Measurements from ENCODE around the gene WDR87. TPM values are rescaled to one million over a fixed set of nuclear protein-coding genes. Genes with fewer than 3 reads are reported as not detected.

WDR87 gene
- total RNA-seq, 1 experiment from 2014 or later: not detected

DNA sequence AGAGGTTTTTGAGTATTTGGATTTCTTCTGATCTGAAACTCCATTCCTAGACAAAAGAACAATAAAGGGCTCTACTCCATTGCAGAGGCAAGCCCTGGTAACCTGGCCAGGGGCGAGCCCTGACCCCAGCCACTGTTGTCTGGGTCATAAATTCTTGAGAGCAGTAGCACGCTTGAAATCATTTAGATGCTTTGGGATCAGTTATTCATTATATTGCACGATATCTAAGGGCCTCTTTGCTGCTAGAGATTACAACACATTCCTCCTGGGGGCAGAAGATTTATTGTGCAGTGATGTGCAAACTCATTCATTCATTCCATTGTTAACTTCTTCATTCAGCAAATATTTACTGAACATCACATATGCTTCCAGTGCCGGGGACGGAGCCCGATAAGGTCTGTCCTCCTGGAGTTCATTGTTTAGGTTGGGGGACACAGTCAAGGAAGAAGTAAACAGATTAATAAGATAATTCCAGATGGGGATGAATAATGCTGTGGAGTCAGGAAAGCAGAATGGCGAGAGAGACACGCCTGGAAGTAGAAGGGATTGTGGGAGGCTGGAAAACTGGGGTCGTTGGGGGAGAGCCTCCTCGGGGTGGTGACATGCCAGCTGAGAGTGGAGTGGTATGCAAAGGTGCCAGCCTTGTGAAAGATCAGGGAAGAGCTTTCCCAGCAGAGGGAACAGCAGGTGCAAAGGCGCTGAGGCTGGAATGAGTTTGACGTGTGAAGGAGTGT, 35.6 kb upstream of the WDR87 start:
- intact Hi-C loops (cut with micrococcal nuclease; ENCODE audit: unreplicated experiment): no loop called here
- Mint-ChIP-seq H3K27me3 (ENCODE audit: unreplicated experiment) (no peaks in the 10 kb centered on the region), H3K4me3 (ENCODE audit: low read depth, unreplicated experiment) (peak overlapping the region; percentile 42), H3K9me3 (ENCODE audit: low read depth, unreplicated experiment) (no peaks in the 10 kb centered on the region), H3K36me3 (ENCODE audit: insufficient read depth, unreplicated experiment) (peaks cover 12% of the 10 kb centered on the region), H3K27ac (ENCODE audit: unreplicated experiment) (peak overlapping the region; percentile 25), H3K4me1 (ENCODE audit: low read depth, unreplicated experiment) (peaks cover 46% of the 10 kb centered on the region)
- no TSS peak for BruUV-seq (replicated peaks)
- CTCF ChIA-PET: interaction anchor here (0.9 kb wide), 1 partner anchor 36 kb away, joined by 4 read pairs; the partner anchor contains the start of gene WDR87
- TF ChIP-seq CTCF (IDR thresholded peaks at IDR 0.05; ENCODE audit: unreplicated experiment): no peak
- DNase-seq: no peak

- no peaks in the 10 kb centered on the region for H3K9me3 Mint-ChIP-seq (ENCODE audit: low read depth, unreplicated experiment)
- H3K36me3 Mint-ChIP-seq (ENCODE audit: insufficient read depth, unreplicated experiment): peaks cover 29% of the 10 kb centered on the region
- no peak for DNase-seq
- BruUV-seq (replicated peaks): no TSS peak
- H3K27ac Mint-ChIP-seq (ENCODE audit: unreplicated experiment): no peak overlapping the region
- TF ChIP-seq CTCF (IDR thresholded peaks at IDR 0.05; ENCODE audit: unreplicated experiment): no peak
- no peak overlapping the region for H3K4me3 Mint-ChIP-seq (ENCODE audit: low read depth, unreplicated experiment)
- intact Hi-C loops (cut with micrococcal nuclease; ENCODE audit: unreplicated experiment): loop anchor here (5.0 kb wide), 1 partner anchor 64 kb away; no protein-coding TSS in a partner anchor
- peaks cover 75% of the 10 kb centered on the region for H3K4me1 Mint-ChIP-seq (ENCODE audit: low read depth, unreplicated experiment)
- no peaks in the 10 kb centered on the region for H3K27me3 Mint-ChIP-seq (ENCODE audit: unreplicated experiment)
- CTCF ChIA-PET: no interaction called here
These were observed 32.0 kb upstream of the WDR87 start for GRCh38 chr19:37938353-37938752.

GRCh38 chr19:37936886-37937285, 30.5 kb upstream of the WDR87 start:
- no peak for DNase-seq
- intact Hi-C loops (cut with micrococcal nuclease; ENCODE audit: unreplicated experiment): loop anchor here (5.0 kb wide), 1 partner anchor 65 kb away; no protein-coding TSS in a partner anchor
- peak overlapping the region; percentile 91 for H3K27ac Mint-ChIP-seq (ENCODE audit: unreplicated experiment)
- peaks cover 71% of the 10 kb centered on the region for H3K4me1 Mint-ChIP-seq (ENCODE audit: low read depth, unreplicated experiment)
- no peaks in the 10 kb centered on the region for H3K27me3 Mint-ChIP-seq (ENCODE audit: unreplicated experiment)
- no peaks in the 10 kb centered on the region for H3K9me3 Mint-ChIP-seq (ENCODE audit: low read depth, unreplicated experiment)
- no peak for TF ChIP-seq CTCF (IDR thresholded peaks at IDR 0.05; ENCODE audit: unreplicated experiment)
- CTCF ChIA-PET: interaction anchor here (0.6 kb wide), 1 partner anchor 176 kb away, joined by 3 read pairs; no protein-coding TSS in a partner anchor
- H3K4me3 Mint-ChIP-seq (ENCODE audit: low read depth, unreplicated experiment): no peak overlapping the region
- BruUV-seq (replicated peaks): no TSS peak
- peaks cover 40% of the 10 kb centered on the region for H3K36me3 Mint-ChIP-seq (ENCODE audit: insufficient read depth, unreplicated experiment)

DNA sequence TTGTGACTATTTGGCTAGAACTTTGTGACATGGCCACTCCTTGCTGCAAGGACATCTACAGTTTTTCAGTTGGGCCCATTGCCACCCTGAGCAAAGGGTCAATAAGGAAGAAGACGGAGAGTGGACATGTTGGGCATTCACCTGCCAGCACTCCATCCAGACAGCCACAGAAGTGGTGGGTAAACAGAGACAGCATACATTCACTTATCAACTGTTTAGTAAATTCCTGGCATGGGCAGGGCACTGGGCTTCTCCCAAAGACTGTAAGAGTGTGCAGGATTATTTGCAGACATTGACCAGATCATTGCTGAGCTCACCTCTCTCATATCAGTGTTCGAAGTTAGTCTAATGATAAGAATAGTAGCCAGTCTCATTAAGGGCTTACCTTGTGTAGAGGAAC, 29.8 kb upstream of the WDR87 start:
- BruUV-seq (replicated peaks): no TSS peak
- H3K36me3 Mint-ChIP-seq (ENCODE audit: insufficient read depth, unreplicated experiment): peaks cover 35% of the 10 kb centered on the region
- peak overlapping the region; percentile 91 for H3K27ac Mint-ChIP-seq (ENCODE audit: unreplicated experiment)
- CTCF ChIA-PET: interaction anchor here (0.6 kb wide), 2 partner anchors 30 to 176 kb away, joined by 3 to 6 read pairs; partner anchors contain the start of gene WDR87
- H3K9me3 Mint-ChIP-seq (ENCODE audit: low read depth, unreplicated experiment): no peaks in the 10 kb centered on the region
- no peaks in the 10 kb centered on the region for H3K27me3 Mint-ChIP-seq (ENCODE audit: unreplicated experiment)
- no peak for TF ChIP-seq CTCF (IDR thresholded peaks at IDR 0.05; ENCODE audit: unreplicated experiment)
- DNase-seq: peak; percentile 37
- peak overlapping the region; percentile 24 for H3K4me3 Mint-ChIP-seq (ENCODE audit: low read depth, unreplicated experiment)
- intact Hi-C loops (cut with micrococcal nuclease; ENCODE audit: unreplicated experiment): loop anchor here (5.0 kb wide), 1 partner anchor 66 kb away; no protein-coding TSS in a partner anchor
- H3K4me1 Mint-ChIP-seq (ENCODE audit: low read depth, unreplicated experiment): peaks cover 64% of the 10 kb centered on the region

Data from Calu3 (cell line).